HEK293 (cell line): ENCODE data around the gene CDH24.

Experiments used
- CTCF ChIP-seq: fragments of 450-650 bp; formaldehyde crosslinking; IDR thresholded peaks from 2 replicates; pipeline ENCODE4 v1.5.1; 2016; ENCODE audit warnings: missing biosample characterization, missing genetic modification characterization
- EGR2 ChIP-seq: fragments of 450-650 bp; formaldehyde crosslinking; IDR thresholded peaks from 2 replicates; pipeline ENCODE4 v1.5.1; 2016; ENCODE audit warnings: low read depth, missing biosample characterization, missing genetic modification characterization
- GFI1B ChIP-seq: fragments of 450-650 bp; formaldehyde crosslinking; IDR thresholded peaks from 2 replicates; pipeline ENCODE4 v1.5.1; 2016; ENCODE audit warnings: missing biosample characterization, missing genetic modification characterization
- IKZF3 ChIP-seq: fragments of 450-650 bp; IDR thresholded peaks from 2 replicates; pipeline ENCODE4 v1.5.0; 2018; ENCODE audit warnings: missing biosample characterization, mild to moderate bottlenecking, missing genetic modification characterization, moderate library complexity
- KLF1 ChIP-seq: fragments of 450-650 bp; formaldehyde crosslinking; IDR thresholded peaks from 2 replicates; pipeline ENCODE4 v1.5.1; 2016; ENCODE audit warnings: missing biosample characterization, missing genetic modification characterization
- KLF16 ChIP-seq: fragments of 450-650 bp; formaldehyde crosslinking; IDR thresholded peaks from 2 replicates; pipeline ENCODE4 v1.5.1; 2017; ENCODE audit warnings: missing biosample characterization, missing genetic modification characterization
- KLF9 ChIP-seq: fragments of 450-650 bp; formaldehyde crosslinking; IDR thresholded peaks from 2 replicates; pipeline ENCODE4 v1.5.1; 2016; ENCODE audit warnings: missing biosample characterization, missing genetic modification characterization, low read depth
- PBX3 ChIP-seq: sonication (generic); formaldehyde crosslinking; IDR thresholded peaks from 2 replicates; pipeline ENCODE4 v1.8.1; 2022; ENCODE audit warnings: mild to moderate bottlenecking, moderate library complexity, missing genetic modification reagents
- PRDM2 ChIP-seq: fragments of 450-650 bp; formaldehyde crosslinking; IDR thresholded peaks from 2 replicates; pipeline ENCODE4 v1.5.1; 2016; ENCODE audit warnings: missing biosample characterization, missing genetic modification characterization, borderline replicate concordance
- ZBTB20 ChIP-seq: fragments of 450-650 bp; formaldehyde crosslinking; IDR thresholded peaks from 2 replicates; pipeline ENCODE4 v1.5.1; 2016; ENCODE audit warnings: missing biosample characterization, missing genetic modification characterization
- ZBTB7A ChIP-seq: fragments of 450-650 bp; formaldehyde crosslinking; IDR thresholded peaks from 2 replicates; pipeline ENCODE4 v1.5.1; 2016; ENCODE audit warnings: low read depth, missing biosample characterization, missing genetic modification characterization
- ZNF10 ChIP-seq: fragments of 450-650 bp; formaldehyde crosslinking; IDR thresholded peaks from 2 replicates; pipeline ENCODE4 v1.5.1; 2017; ENCODE audit warnings: missing biosample characterization, missing genetic modification characterization
- ZNF324 ChIP-seq: fragments of 450-650 bp; formaldehyde crosslinking; IDR thresholded peaks from 2 replicates; pipeline ENCODE4 v1.5.1; 2016; ENCODE audit warnings: missing biosample characterization, missing genetic modification characterization
- ZNF398 ChIP-seq: fragments of 450-650 bp; formaldehyde crosslinking; IDR thresholded peaks from 2 replicates; pipeline ENCODE4 v1.5.1; 2017; ENCODE audit warnings: missing biosample characterization, missing genetic modification characterization
- ZNF518A ChIP-seq: fragments of 450-650 bp; formaldehyde crosslinking; conservative IDR thresholded peaks from 2 replicates; pipeline ENCODE4 v1.5.1; 2016; ENCODE audit warnings: low read depth, missing biosample characterization, missing genetic modification characterization
- ZNF610 ChIP-seq: fragments of 450-650 bp; formaldehyde crosslinking; IDR thresholded peaks from 2 replicates; pipeline ENCODE4 v1.5.1; 2016; ENCODE audit warnings: missing biosample characterization, missing genetic modification characterization, borderline replicate concordance
- ZSCAN30 ChIP-seq: fragments of 450-650 bp; IDR thresholded peaks from 2 replicates; pipeline ENCODE4 v1.5.1; 2018; ENCODE audit warnings: missing biosample characterization, mild to moderate bottlenecking, missing genetic modification characterization, moderate library complexity
- ZSCAN5A ChIP-seq: fragments of 450-650 bp; formaldehyde crosslinking; IDR thresholded peaks from 2 replicates; pipeline ENCODE4 v1.5.1; 2016; ENCODE audit warnings: missing biosample characterization, missing genetic modification characterization

CDH24 gene

GRCh38 chr14:23057757-23058653 is 685 bp upstream of the CDH24 start (continued):
- TF ChIP-seq PBX3 (CRISPR knock-in tag): no peak
- TF ChIP-seq ZNF398 (tag by site-specific recombination): peak; percentile 48
- peak; percentile 94 for TF ChIP-seq ZBTB20 (tag by site-specific recombination)
- TF ChIP-seq ZNF610 (tag by site-specific recombination): peak; percentile 64; the same call in 1 of the 2 replicates
- no peak for TF ChIP-seq ZNF518A (tag by site-specific recombination)
- peak; percentile 40; the same call in 1 of the 2 replicates for TF ChIP-seq KLF9 (tag by site-specific recombination)
- no peak for TF ChIP-seq ZNF10 (tag by site-specific recombination)
- TF ChIP-seq ZBTB7A (tag by site-specific recombination): peak; percentile 83; the same call in 1 of the 2 replicates
- peak; percentile 47; the same call in 1 of the 2 replicates for TF ChIP-seq EGR2 (tag by site-specific recombination)
- TF ChIP-seq GFI1B (tag by site-specific recombination): 0 out of 2 replicates have a peak, but pooled peaks have one; percentile 32
- no peak for TF ChIP-seq PRDM2 (tag by site-specific recombination)
- peak; percentile 82 for TF ChIP-seq ZNF324 (tag by site-specific recombination)
- no peak for TF ChIP-seq ZSCAN30
- peak; percentile 69; the same call in 1 of the 2 replicates for TF ChIP-seq KLF16 (tag by site-specific recombination)
- TF ChIP-seq KLF1 (tag by site-specific recombination): 0 out of 2 replicates have a peak, but pooled peaks have one; percentile 19
- TF ChIP-seq CTCF (tag by site-specific recombination): peak; percentile 96
- peak; percentile 96 for TF ChIP-seq IKZF3 (tag by site-specific recombination)
- peak; percentile 60; the same call in 1 of the 2 replicates for TF ChIP-seq ZSCAN5A (tag by site-specific recombination)
